Measurements from ENCODE around the gene TEPSIN.
"Not testable (repeated sequence)": the region's sequence is repeated elsewhere in the genome, so short reads cannot be mapped to it uniquely, and the experiment has no call there.

The TEPSIN gene

DNA sequence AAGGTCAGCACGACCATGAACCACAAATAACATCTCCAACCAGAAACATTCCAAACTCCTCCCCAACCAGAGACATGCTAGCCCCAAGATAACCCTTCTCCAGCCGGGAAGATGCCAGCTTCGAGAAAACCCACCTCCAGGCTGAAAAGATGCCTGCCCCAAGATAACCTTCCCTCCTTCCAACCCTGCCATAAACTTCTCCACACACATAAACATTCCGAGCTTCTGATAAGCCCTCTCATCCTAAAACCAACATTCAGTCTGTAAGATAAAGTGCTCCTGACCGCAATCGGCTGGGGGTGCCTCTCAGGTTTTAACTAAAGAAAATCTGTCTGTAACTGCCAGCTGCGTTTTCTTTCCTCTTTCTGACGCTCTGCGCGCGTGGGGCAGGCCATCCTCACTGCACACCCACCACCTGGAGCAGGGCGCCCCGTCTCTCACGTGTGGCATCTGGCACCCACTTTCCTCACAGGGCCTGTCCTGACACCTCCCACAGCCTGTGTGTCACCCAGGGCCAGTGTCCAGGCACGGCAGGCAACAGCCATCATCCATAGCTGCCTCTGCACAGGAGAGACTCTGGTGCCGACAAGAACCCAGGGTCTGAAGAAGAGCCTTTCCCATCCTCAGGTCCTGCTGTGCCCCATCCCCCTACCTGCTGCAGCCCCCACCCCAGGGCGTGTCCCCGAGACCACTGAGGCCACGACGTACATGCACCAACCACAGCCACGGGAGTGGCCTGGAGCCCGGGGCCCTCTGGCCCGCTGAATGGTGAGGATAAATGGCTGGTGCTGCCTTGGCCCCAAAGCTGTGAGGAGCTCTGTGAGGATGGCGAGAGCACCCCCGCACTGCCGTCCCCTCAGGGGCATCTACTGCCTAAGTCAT, 3.7 kb downstream of the TEPSIN start:
- DNase-seq, result no peak

DNA sequence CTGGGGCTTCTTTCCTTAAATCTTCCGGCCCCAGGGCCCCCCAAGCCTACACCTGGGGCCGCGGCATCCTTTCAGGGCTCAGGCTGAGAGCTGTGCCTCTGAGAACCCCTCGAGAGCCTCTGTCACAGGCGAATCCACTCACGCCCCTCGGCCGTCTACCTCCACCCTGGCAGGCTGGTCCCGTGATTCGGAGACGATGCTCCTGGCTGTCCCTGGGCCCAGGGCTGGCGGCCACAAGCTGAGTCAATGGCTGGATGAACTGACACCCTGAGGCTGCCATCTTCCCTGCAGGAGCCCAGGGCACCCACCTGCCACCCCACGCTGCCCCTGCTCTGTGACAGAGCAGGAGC, 4.4 kb downstream of the TEPSIN start:
- DNase-seq, result no peak

DNA sequence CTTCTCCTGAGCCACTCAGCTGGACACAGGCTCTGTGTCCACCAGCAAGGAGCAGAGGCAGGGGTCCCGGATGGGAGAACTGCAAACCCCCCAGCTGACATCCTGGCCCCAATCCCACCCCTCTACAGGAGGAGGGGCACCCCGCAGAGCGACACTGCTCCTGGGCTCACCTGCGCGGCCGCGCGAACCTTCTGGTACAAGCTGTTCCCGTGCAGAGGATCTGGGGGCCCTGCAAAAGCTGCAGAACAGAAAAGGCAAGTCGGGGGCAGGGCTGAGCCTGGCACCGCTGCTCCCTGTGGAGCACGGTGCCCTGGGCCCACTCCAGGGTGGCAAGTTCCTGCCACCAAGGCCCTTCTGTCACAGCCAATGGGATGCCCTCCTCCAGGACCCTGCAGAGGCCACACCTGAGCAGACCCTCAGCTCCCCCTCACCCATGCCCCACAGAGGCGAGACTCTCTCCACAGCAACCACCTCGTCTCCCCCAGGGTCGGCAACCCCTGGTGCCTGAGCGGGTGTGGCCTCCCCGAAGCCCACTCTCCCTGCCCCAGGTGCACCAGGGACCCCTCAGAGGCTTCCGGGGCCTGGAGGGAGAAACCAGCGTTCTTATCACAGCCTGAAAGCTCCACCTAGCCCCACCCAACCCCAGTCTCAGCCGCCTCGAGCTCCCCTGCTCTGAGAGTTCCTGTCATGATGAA, 4.9 kb downstream of the TEPSIN start:
- no peak for DNase-seq

GRCh38 chr17:81233316-81233715, 5.5 kb downstream of the TEPSIN start:
- DNase-seq, result no peak

- no peak for DNase-seq
These were observed 6.1 kb downstream of the TEPSIN start for GRCh38 chr17:81232616-81233241.

- no peak for DNase-seq
These were observed 6.9 kb downstream of the TEPSIN start for GRCh38 chr17:81231766-81232581.

GRCh38 chr17:81231121-81231645, 7.7 kb downstream of the TEPSIN start:
- no peak for DNase-seq

DNA sequence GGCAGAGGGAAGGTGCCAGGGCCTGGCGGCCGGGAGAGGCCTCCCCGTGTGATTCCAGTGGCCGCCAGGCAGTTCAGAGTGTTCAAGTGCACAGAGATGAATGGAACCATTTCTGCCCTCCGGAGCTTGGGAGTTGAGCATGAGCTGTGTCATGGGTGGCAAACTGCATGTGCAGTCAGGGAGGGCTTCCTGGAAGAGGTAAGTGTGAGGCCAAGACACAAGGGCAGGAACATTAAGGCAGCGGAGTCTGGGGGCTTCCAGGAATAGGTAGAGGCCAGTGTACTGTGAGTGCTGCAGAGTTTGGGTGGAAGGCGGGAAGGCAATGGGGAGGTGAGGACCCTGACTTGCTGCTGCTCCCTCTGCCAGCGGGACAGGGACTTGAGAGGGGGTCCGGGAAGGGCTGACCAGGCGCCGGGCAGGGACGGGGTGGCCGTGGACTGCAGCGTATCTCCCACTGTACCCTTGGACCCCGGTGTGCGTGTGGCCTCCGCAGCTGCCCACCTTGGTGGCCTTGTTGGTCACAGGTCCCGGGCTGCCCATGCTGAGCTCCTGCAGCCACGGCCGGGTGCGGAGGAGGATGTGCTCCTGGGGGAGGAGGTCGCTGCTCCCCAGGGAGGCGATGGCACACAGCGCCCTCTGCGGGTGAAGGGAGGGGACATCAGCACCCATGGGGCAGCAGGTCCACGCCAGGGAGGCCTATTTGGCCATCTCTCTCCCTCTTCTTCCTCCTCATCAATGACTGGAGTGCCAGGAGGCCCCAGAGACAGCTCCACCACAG, 8.6 kb downstream of the TEPSIN start:
- DNase-seq, result no peak

GRCh38 chr17:81229666-81229920, 9.3 kb downstream of the TEPSIN start:
- no peak for DNase-seq

DNA sequence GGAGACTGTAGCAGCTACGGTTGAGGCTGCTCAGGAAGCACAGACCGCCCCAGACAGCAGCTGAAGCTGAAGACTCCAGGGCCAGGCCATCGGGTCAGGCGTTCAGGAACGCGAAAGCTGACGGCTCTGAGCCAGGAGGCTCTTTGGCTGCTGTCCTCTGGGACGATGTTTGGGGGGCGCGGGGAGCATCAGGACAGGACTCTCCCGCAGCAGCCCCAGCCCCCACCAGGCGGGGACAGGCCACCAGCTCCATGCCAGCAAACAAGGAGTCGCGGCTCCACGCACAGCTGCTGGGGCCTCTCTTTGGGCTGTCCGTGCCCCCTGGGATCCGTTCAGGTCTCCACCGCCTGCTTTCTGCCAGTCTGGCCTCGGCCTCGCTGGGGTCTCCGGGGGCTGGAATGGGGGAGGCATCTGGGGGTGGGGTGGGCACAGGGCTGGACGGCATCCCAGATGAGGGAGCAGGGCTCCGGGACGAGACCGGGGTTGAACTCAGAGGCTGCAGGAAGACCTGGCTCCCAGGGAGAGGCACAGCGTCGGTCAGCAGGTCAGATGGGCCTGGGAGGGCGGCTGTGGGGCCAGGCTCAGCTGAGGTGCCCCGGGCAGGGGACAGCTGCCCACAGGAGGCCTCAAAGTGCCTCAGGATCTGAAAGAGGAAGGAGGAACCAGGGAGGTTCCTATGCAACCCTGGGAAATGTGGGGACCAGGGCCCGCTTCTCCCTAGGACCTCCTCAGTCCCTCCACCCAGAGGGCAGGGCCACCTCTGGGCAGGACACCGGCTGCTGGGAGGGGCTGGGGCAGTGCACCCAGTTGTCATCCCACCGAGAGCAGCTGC, 9.8 kb downstream of the TEPSIN start:
- DNase-seq, result no peak

DNA sequence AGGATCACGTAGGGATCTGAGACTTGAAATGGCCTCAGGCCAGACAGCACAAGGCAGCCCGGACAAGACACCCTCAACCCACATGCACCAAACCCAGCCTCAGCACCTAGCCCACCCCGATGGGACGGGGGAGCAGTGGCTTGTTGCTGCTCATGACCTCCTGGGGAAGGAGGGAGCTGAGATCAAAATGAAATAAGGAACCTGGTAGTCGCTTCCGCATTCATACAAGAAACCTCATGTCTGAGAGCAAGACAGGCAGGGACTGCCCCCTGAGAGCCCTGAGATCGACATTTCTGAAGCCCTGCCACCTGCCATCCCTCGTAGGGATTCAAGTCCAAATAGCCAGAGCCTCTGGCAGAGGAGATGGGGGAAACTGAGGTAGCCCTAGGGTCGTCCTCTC, 10.4 kb downstream of the TEPSIN start:
- DNase-seq, result no peak

DNA sequence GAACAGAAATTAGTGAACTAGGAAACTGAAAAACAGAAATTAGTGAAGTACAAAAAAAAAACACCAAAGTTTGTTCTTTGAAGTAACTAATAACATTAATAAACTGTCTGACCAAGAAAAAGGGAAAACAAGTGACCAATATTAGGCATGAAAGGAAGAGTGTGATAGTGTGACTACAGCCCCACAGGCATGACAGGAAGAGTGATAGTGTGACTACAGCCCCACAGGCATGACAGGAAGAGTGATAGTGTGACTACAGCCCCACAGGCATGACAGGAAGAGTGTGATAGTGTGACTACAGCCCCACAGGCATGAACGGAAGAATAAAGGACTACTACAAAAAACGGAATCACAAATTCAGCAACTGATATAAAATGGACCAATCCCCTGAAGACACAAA, 11.2 kb downstream of the TEPSIN start:
- not testable (repeated sequence) for DNase-seq

- no peak for DNase-seq
These were observed 15.1 kb downstream of the TEPSIN start for GRCh38 chr17:81223762-81224130.

- peak; percentile 100 for DNase-seq
These were observed 15.7 kb downstream of the TEPSIN start, which contains the start of gene CEP131 for GRCh38 chr17:81222906-81223761. Gene CEP131, minus strand, starts transcription at chr17:81222965. Its CDS starts 2,909 bp downstream, at chr17:81220056.

DNA sequence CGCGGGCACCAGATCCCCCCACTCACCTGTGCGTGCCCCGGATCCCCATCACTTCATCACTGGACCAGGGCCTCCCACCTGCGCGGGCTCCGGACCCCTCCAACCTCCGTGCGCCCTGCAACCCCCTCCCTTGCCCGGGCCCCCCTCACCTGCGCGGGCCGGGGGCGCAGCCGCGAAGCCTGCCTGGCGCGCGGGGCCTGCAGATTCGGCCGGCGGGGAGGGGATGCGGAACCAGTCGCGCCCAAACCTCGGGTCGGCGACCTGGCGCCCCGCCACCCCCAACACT, 16.3 kb downstream of the TEPSIN start:
- no peak for DNase-seq

GRCh38 chr17:81221842-81222619, 16.8 kb downstream of the TEPSIN start:
- DNase-seq, result no peak

GRCh38 chr17:81221371-81221841, 17.4 kb downstream of the TEPSIN start:
- no peak for DNase-seq

DNA sequence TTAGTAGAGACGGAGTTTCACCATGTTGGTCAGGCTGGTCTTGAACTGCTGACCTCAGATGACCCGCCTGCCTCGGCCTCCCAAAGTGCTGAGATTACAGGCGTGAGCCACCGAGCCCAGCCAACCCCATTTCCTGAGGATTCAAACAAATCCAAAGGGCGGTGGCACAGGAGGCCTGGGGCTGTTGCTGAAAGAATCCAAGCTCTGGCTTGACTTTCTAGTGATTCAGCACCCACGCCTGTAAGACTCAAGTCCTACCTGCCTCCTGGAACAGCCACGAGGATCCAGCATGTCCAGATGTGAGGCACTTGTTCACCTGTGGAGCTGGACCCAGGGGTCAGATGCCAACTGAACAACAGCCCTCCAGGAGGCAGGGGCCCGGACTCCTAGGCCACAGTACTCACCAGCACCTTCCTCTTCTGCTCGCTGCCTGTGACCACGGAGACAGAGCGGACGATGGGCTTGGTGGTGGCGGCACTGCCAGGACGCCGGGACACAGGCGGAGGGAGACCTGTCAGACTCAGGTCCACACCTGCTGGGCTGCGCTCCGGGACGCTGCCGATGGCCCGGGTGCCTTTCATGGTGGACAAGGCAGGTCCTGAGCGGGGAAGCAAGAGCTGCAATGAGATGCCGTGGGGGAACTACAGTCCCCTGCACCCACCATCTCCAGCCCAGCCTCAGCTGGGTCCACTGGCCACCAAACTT, 19.2 kb downstream of the TEPSIN start:
- DNase-seq, result no peak

GRCh38 chr17:81218991-81219390, 19.9 kb downstream of the TEPSIN start:
- DNase-seq, result no peak
